Body of pancreas (tissue), 4 donors: ENCODE results near the gene PRDM16.

ENCODE experiments used
- CTCF ChIP-seq, 7 experiments: fragments of 450-650 bp in 4 of 7; fragments of 200-600 bp in 3 of 7; sonication (generic) in 3 of 7; IDR thresholded peaks; one replicate each; pipeline ENCODE4 v1.5.1; 2016 to 2019; ENCODE audit warnings: antibody characterized with exemption in 7 of 7
- POLR2A ChIP-seq, 3 donors: fragments of 450-650 bp; IDR thresholded peaks; one replicate each; pipeline ENCODE4 v1.6.1; 2016; ENCODE audit warnings: antibody characterized with exemption in 3 of 3, mild to moderate bottlenecking in 2 of 3

- no peak for TF ChIP-seq CTCF (IDR thresholded peaks at IDR 0.05)
- no peak for TF ChIP-seq POLR2A (IDR thresholded peaks at IDR 0.05)
These were observed 224.6 kb downstream of the PRDM16 start for GRCh38 chr1:3293563-3294080.
